GM12878 (cell line): ENCODE measurements around the gene CHRNA3. TPM values are rescaled to one million over a fixed set of nuclear protein-coding genes. Genes with fewer than 3 reads are reported as not detected.

Experiments used
- CHD2 ChIP-seq: IDR thresholded peaks from 2 replicates; pipeline ENCODE4 v1.6.1; 2011; ENCODE audit warnings: low read depth, low read length, improper control_type of control experiment, borderline replicate concordance
- IKZF1 ChIP-seq: fragments of 450-650 bp; conservative IDR thresholded peaks from 2 replicates; pipeline ENCODE4 v1.6.1; 2017; ENCODE audit warnings: antibody characterized with exemption, mild to moderate bottlenecking
- MTA2 ChIP-seq: fragments of 450-650 bp; IDR thresholded peaks from 2 replicates; pipeline ENCODE4 v1.6.1; 2016; ENCODE audit warnings: low read depth, mild to moderate bottlenecking, moderate library complexity
- NR2F1 ChIP-seq: fragments of 450-650 bp; conservative IDR thresholded peaks from 2 replicates; pipeline ENCODE4 v1.6.1; 2017; ENCODE audit warnings: mild to moderate bottlenecking
- RAD21 ChIP-seq: IDR thresholded peaks from 2 replicates; pipeline ENCODE4 v1.6.1; 2011; ENCODE audit warnings: mild to moderate bottlenecking, low read depth, low read length, moderate library complexity; ENCODE audit not compliant: insufficient read depth
- RCOR1 ChIP-seq: conservative IDR thresholded peaks from 2 replicates; pipeline ENCODE4 v1.6.1; 2012; ENCODE audit warnings: low read depth, low read length, improper control_type of control experiment
- RELB ChIP-seq: fragments of 450-650 bp; IDR thresholded peaks from 2 replicates; pipeline ENCODE4 v1.6.1; 2017; ENCODE audit warnings: low read depth, mild to moderate bottlenecking, moderate library complexity
- REST ChIP-seq: IDR thresholded peaks from 2 replicates; pipeline ENCODE4 v1.6.1; 2012; ENCODE audit warnings: mild to moderate bottlenecking, low read depth, low read length
- SPI1 ChIP-seq: IDR thresholded peaks from 2 replicates; pipeline ENCODE4 v1.6.1; 2011; ENCODE audit warnings: low read depth, mild to moderate bottlenecking, low read length, moderate library complexity, borderline replicate concordance; ENCODE audit not compliant: insufficient read depth
- SREBF1 ChIP-seq: IDR thresholded peaks from 2 replicates; pipeline ENCODE4 v1.6.1; 2012; ENCODE audit warnings: mild to moderate bottlenecking, low read length
- SUPT20H ChIP-seq: IDR thresholded peaks from 2 replicates; pipeline ENCODE4 v1.6.1; 2011; ENCODE audit warnings: low read depth, mild to moderate bottlenecking, low read length, moderate library complexity, borderline replicate concordance; ENCODE audit not compliant: control insufficient read depth
- polyA plus RNA-seq, 11 experiments: library from polyadenylated mRNA; depleted of rRNA in 4 of 11; unstranded in 6 of 11; stranded (reverse) in 5 of 11; fragments of >200 nt; fragmentation: Nextera tagmentation in 4 of 11; fragmentation: Illumina TruSeq in 1 of 11; extraction: Ambion mirVana in 4 of 11; extraction: Trizol in 1 of 11; gene quantifications; 1 replicate in 1 of 11; 2 replicates in 10 of 11; pipeline versions ENCODE4 v1.2.1 to v1.2.3, GENCODE V29; 2011 to 2016; ENCODE audit warnings: inconsistent platforms in 2 of 11, missing spikeins in 2 of 11, low read depth in 1 of 11
- total RNA-seq, 4 experiments: library from RNA; depleted of rRNA in 3 of 4; stranded (reverse); fragments of >200 nt in 3 of 4; fragmentation: Illumina TruSeq in 1 of 4; extraction: Trizol in 1 of 4; gene quantifications; 2 replicates each; pipeline versions ENCODE4 v1.2.1 to v1.2.3, GENCODE V29; 2013 to 2021
- TF ChIP-seq, protein P1 (sequence below), 3 experiments: IDR thresholded peaks in 2 of 3; conservative IDR thresholded peaks in 1 of 3; 2 replicates each; pipeline ENCODE4 v1.5.1; 2011; ENCODE audit warnings: low read depth in 3 of 3, low read length in 3 of 3, mild to moderate bottlenecking in 3 of 3, control low read depth in 2 of 3, moderate library complexity in 2 of 3, inconsistent platforms in 1 of 3, mixed read lengths in 1 of 3; ENCODE audit not compliant: control insufficient read depth in 2 of 3, insufficient read depth in 1 of 3; ENCODE audit errors: extremely low read depth in 1 of 3

CHRNA3 gene
- total and polyA plus RNA-seq, 10 of the 15 experiments (the other 5 are each of a cell fraction or from before 2014, with no cell fraction given): 0.06 to 0.19 (median 0.09) TPM; not detected in 7

GRCh38 chr15:78638658-78639314, 18.0 kb upstream of the CHRNA3 start (continued):
- TF ChIP-seq RELB: no peak
- TF ChIP-seq REST: no peak
- no peak for TF ChIP-seq MTA2
- TF ChIP-seq RAD21: peak; percentile 60
- TF ChIP-seq SREBF1: no peak
- TF ChIP-seq IKZF1: no peak
- no peak for TF ChIP-seq RCOR1
- no peak for TF ChIP-seq SUPT20H
- TF ChIP-seq CHD2: no peak
- TF ChIP-seq NR2F1: peak; percentile 34; the same call in 1 of the 2 replicates
- no peak for TF ChIP-seq SPI1
- TF ChIP-seq, protein P1, sequence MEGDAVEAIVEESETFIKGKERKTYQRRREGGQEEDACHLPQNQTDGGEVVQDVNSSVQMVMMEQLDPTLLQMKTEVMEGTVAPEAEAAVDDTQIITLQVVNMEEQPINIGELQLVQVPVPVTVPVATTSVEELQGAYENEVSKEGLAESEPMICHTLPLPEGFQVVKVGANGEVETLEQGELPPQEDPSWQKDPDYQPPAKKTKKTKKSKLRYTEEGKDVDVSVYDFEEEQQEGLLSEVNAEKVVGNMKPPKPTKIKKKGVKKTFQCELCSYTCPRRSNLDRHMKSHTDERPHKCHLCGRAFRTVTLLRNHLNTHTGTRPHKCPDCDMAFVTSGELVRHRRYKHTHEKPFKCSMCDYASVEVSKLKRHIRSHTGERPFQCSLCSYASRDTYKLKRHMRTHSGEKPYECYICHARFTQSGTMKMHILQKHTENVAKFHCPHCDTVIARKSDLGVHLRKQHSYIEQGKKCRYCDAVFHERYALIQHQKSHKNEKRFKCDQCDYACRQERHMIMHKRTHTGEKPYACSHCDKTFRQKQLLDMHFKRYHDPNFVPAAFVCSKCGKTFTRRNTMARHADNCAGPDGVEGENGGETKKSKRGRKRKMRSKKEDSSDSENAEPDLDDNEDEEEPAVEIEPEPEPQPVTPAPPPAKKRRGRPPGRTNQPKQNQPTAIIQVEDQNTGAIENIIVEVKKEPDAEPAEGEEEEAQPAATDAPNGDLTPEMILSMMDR (IDR thresholded peaks at IDR 0.05 in 2 of 3, conservative IDR thresholded peaks at IDR 0.05 in 1 of 3; ENCODE audit: control insufficient read depth in 2 of 3, extremely low read depth in 1 of 3, insufficient read depth in 1 of 3, low read depth in 3 of 3, low read length in 3 of 3): peak; percentile 53 to 56 (median 53); a peak in 5 of 6 replicates
